WTC11 (cell line): ENCODE data around the gene RPL36AL.
"Not testable (repeated sequence)": the region's sequence is repeated elsewhere in the genome, so short reads cannot be mapped to it uniquely, and the experiment has no call there.

Source experiments
- ATF1 ChIP-seq: sonication (generic); formaldehyde crosslinking; IDR thresholded peaks from 2 replicates; pipeline ENCODE4 v1.8.1; 2023; ENCODE audit warnings: mild to moderate bottlenecking, moderate library complexity, missing genetic modification reagents
- ATF2 ChIP-seq: sonication (generic); formaldehyde crosslinking; IDR thresholded peaks from 2 replicates; pipeline ENCODE4 v1.8.1; 2022; ENCODE audit warnings: low read depth, missing genetic modification reagents, borderline replicate concordance
- CTCF ChIP-seq: fragments of 200-600 bp; IDR thresholded peaks from 2 replicates; pipeline ENCODE4 v1.8.0; 2022; ENCODE audit warnings: antibody characterized with exemption
- FOXP4 ChIP-seq: sonication (generic); formaldehyde crosslinking; IDR thresholded peaks from 2 replicates; pipeline ENCODE4 v1.8.0; 2022; ENCODE audit warnings: mild to moderate bottlenecking, missing genetic modification reagents
- NFATC4 ChIP-seq: fragments of 250-450 bp; sonication (Bioruptor Pico); IDR thresholded peaks from 2 replicates; pipeline ENCODE4 v1.9.0; 2021; ENCODE audit warnings: mild to moderate bottlenecking
- PRDM15 ChIP-seq: sonication (generic); formaldehyde crosslinking; IDR thresholded peaks from 2 replicates; pipeline ENCODE4 v1.8.0; 2022; ENCODE audit warnings: missing genetic modification reagents
- ZBTB21 ChIP-seq: sonication (generic); formaldehyde crosslinking; IDR thresholded peaks from 2 replicates; pipeline ENCODE4 v1.8.1; 2023; ENCODE audit warnings: mild to moderate bottlenecking, missing genetic modification reagents, borderline replicate concordance
- ZNF263 ChIP-seq: sonication (generic); formaldehyde crosslinking; IDR thresholded peaks from 2 replicates; pipeline ENCODE4 v1.8.1; 2022; ENCODE audit warnings: low read depth, mild to moderate bottlenecking, moderate library complexity, missing genetic modification reagents
- ZNF396 ChIP-seq: fragments of 250-450 bp; sonication (Bioruptor Pico); IDR thresholded peaks from 2 replicates; pipeline ENCODE4 v1.8.0; 2021; ENCODE audit warnings: mild to moderate bottlenecking, moderate library complexity, borderline replicate concordance
- ZNF423 ChIP-seq: fragments of 250-450 bp; sonication (Bioruptor Pico); IDR thresholded peaks from 2 replicates; pipeline ENCODE4 v2.1.2; 2022; ENCODE audit warnings: mild to moderate bottlenecking, moderate library complexity

GRCh38 chr14:49657500-49657899, 37.1 kb upstream of the RPL36AL start:
- not testable (repeated sequence) for TF ChIP-seq CTCF; ATF2 (CRISPR knock-in tag); ATF1; ZNF396; FOXP4 (CRISPR knock-in tag); NFATC4 (CRISPR knock-in tag); ZNF263 (CRISPR knock-in tag); ZNF423; ZBTB21 (CRISPR knock-in tag); PRDM15 (CRISPR knock-in tag)
